ENCODE measurements around the gene ART1. TPM values are rescaled to one million over a fixed set of nuclear protein-coding genes. Genes with fewer than 3 reads are reported as not detected.

ART1 gene
- total and polyA plus RNA-seq, 2 donors (not counting 1 experiment from before 2014, with no cell fraction given): not detected

GRCh38 chr11:3626250-3626960 lies 18.5 kb upstream of the ART1 start:
- CTCF ChIA-PET: no interaction called here
- no peak overlapping the region for H3K4me3 Mint-ChIP-seq
- Histone ChIP-seq H3K4me2 (replicated peaks; ENCODE audit: low read depth, low read length, poor library complexity, severe bottlenecking) (no peak overlapping the region), H2AFZ (ENCODE audit: insufficient read depth, low read depth, low read length, poor library complexity, severe bottlenecking) (peak overlapping the region; percentile 51), H3K4me3 (ENCODE audit: control extremely low read depth in 1 of 5, extremely low read depth in 1 of 5, insufficient read depth in 1 of 5, low read depth in 2 of 5, low read length in 4 of 5) (no peak overlapping the region), H3K9me3 (ENCODE audit: control extremely low read depth in 1 of 3, control insufficient read depth in 2 of 3, insufficient read depth in 1 of 3, low read length in 2 of 3) (no peaks in the 10 kb centered on the region), H3K79me2 (ENCODE audit: control insufficient read depth, insufficient read depth, low read length) (no peaks in the 10 kb centered on the region), H3K9ac (ENCODE audit: low read length) (no peak overlapping the region), H3K27me3 (replicated peaks in 1 of 4; ENCODE audit: control extremely low read depth in 1 of 4, control insufficient read depth in 3 of 4, insufficient read depth in 4 of 4, low read length in 3 of 4) (no peaks in the 10 kb centered on the region), H3K4me1 (ENCODE audit: control insufficient read depth in 2 of 2, insufficient read depth in 2 of 2, low read length in 2 of 2) (no peaks in the 10 kb centered on the region), H3K36me3 (replicated peaks in 1 of 2; ENCODE audit: control extremely low read depth in 1 of 2, control insufficient read depth in 1 of 2, extremely low read depth in 1 of 2, insufficient read depth in 2 of 2, low read length in 1 of 2) (no peaks in the 10 kb centered on the region), H3K27ac (ENCODE audit: low read length in 2 of 2) (no peak overlapping the region), H4K20me1 (ENCODE audit: control insufficient read depth, insufficient read depth, low read length, poor library complexity, severe bottlenecking) (no peaks in the 10 kb centered on the region)
- TF ChIP-seq EZH2 (IDR thresholded peaks at IDR 0.05; ENCODE audit: borderline replicate concordance, insufficient read depth, low read depth, low read length, poor library complexity, severe bottlenecking) (no peak), CTCF (IDR thresholded peaks at IDR 0.05) (no peak)
- no peaks in the 10 kb centered on the region for H3K9me3 Mint-ChIP-seq (ENCODE audit: insufficient read depth)
- no peak for ATAC-seq (ENCODE audit: low read depth)
- DNase-seq: no peak
- H3K4me1 Mint-ChIP-seq: peaks cover 2% of the 10 kb centered on the region
- POLR2A ChIA-PET: no interaction called here
- H3K27ac Mint-ChIP-seq: no peak overlapping the region
- H3K27me3 Mint-ChIP-seq: peaks cover 4% of the 10 kb centered on the region
- 28% methylated on average over 20 of the region's 23 CpGs for WGBS (ENCODE audit: insufficient coverage)
- intact Hi-C loops (cut with micrococcal nuclease): no loop called here

- Mint-ChIP-seq H3K4me3 (no peak overlapping the region), H3K9me3 (ENCODE audit: insufficient read depth) (no peaks in the 10 kb centered on the region), H3K27me3 (peaks cover 4% of the 10 kb centered on the region), H3K4me1 (peaks cover 2% of the 10 kb centered on the region), H3K27ac (no peak overlapping the region)
- no peak overlapping the region for H3K4me3 ChIP-seq (ENCODE audit: control extremely low read depth in 1 of 5, extremely low read depth in 1 of 5, insufficient read depth in 1 of 5, low read depth in 2 of 5, low read length in 4 of 5)
- H3K4me1 ChIP-seq (ENCODE audit: control insufficient read depth in 2 of 2, insufficient read depth in 2 of 2, low read length in 2 of 2): no peaks in the 10 kb centered on the region
- H3K27me3 ChIP-seq (replicated peaks in 1 of 4; ENCODE audit: control extremely low read depth in 1 of 4, control insufficient read depth in 3 of 4, insufficient read depth in 4 of 4, low read length in 3 of 4): no peaks in the 10 kb centered on the region
- H3K27ac ChIP-seq (ENCODE audit: low read length in 2 of 2): no peak overlapping the region
- WGBS (ENCODE audit: insufficient coverage): no CpG with 5 or more reads among the region's 1 CpG
- H3K79me2 ChIP-seq (ENCODE audit: control insufficient read depth, insufficient read depth, low read length): no peaks in the 10 kb centered on the region
- intact Hi-C loops (cut with micrococcal nuclease): no loop called here
- DNase-seq (no peak), ATAC-seq (ENCODE audit: low read depth) (no peak)
- H3K9ac ChIP-seq (ENCODE audit: low read length): no peak overlapping the region
- no peak for TF ChIP-seq EZH2 (IDR thresholded peaks at IDR 0.05; ENCODE audit: borderline replicate concordance, insufficient read depth, low read depth, low read length, poor library complexity, severe bottlenecking)
- no peak for TF ChIP-seq CTCF (IDR thresholded peaks at IDR 0.05)
- no peaks in the 10 kb centered on the region for H3K9me3 ChIP-seq (ENCODE audit: control extremely low read depth in 1 of 3, control insufficient read depth in 2 of 3, insufficient read depth in 1 of 3, low read length in 2 of 3)
- no peak overlapping the region for H3K4me2 ChIP-seq (replicated peaks; ENCODE audit: low read depth, low read length, poor library complexity, severe bottlenecking)
- H4K20me1 ChIP-seq (ENCODE audit: control insufficient read depth, insufficient read depth, low read length, poor library complexity, severe bottlenecking): no peaks in the 10 kb centered on the region
- no peak overlapping the region for H2AFZ ChIP-seq (ENCODE audit: insufficient read depth, low read depth, low read length, poor library complexity, severe bottlenecking)
- ChIA-PET CTCF (no interaction called here), POLR2A (no interaction called here)
- H3K36me3 ChIP-seq (replicated peaks in 1 of 2; ENCODE audit: control extremely low read depth in 1 of 2, control insufficient read depth in 1 of 2, extremely low read depth in 1 of 2, insufficient read depth in 2 of 2, low read length in 1 of 2): no peaks in the 10 kb centered on the region
Observed at GRCh38 chr11:3627291-3627690, 17.6 kb upstream of the ART1 start.

Measured in B cell (primary cell).